Measurements from ENCODE around the gene CXorf66.

GRCh38 chrX:139965421-139965820 is at the start of gene CXorf66:
- TF ChIP-seq CTCF (IDR thresholded peaks at IDR 0.05; ENCODE audit: low read depth, low read length) (no peak), EZH2phosphoT487 (IDR thresholded peaks at IDR 0.05; ENCODE audit: low read depth) (no peak)
